ENCODE data around the gene TGDS.

DNA sequence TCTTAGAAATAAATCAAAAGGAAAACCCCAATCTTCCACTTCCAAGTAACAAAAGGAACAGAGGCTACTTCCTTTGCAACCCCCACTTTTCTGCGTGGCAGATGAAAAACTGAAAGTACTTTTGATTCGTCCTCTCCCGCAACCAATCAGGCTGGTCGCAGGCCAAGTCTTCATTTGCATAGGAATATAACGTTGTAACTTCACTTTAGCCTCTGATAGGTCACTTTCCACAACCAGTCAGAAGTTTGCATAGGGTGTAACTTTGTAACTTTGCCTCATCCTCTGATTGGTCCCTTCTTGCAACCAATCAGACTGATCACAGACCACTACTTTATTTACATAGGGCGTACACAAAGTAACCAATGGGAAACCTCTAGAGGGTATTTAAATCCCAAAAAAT lies 37.2 kb downstream of the TGDS start:
- TF ChIP-seq CTCF (IDR thresholded peaks at IDR 0.05) (no peak), POLR2A (IDR thresholded peaks at IDR 0.05) (no peak), POLR2AphosphoS5 (IDR thresholded peaks at IDR 0.05) (no peak), EP300 (IDR thresholded peaks at IDR 0.05) (no peak)
